H9 (cell line): ENCODE measurements around the gene COP1. TPM values are rescaled to one million over a fixed set of nuclear protein-coding genes. Genes with fewer than 3 reads are reported as not detected.

Source experiments
- DNase-seq: peaks from one replicate; pipeline ENCODE4 v3.0.0-alpha.2; 2017
- H2AFZ ChIP-seq: one replicate; pipeline ENCODE4 v1.6.1; 2013; ENCODE audit warnings: mild to moderate bottlenecking, low read length, control low read depth, moderate library complexity
- H2AK5ac ChIP-seq: 2 replicates; pipeline ENCODE4 v1.6.1; 2013; ENCODE audit warnings: low read length, control low read depth, mixed read lengths; ENCODE audit not compliant: insufficient read length
- H2BK120ac ChIP-seq: one replicate; pipeline ENCODE4 v1.6.1; 2013; ENCODE audit warnings: low read depth, mild to moderate bottlenecking, low read length, control low read depth, inconsistent platforms; ENCODE audit not compliant: poor library complexity, severe bottlenecking
- H2BK12ac ChIP-seq: 2 replicates; pipeline ENCODE4 v1.6.1; 2013; ENCODE audit warnings: low read length, control low read depth, mixed read lengths, low read depth; ENCODE audit not compliant: insufficient read length
- H2BK15ac ChIP-seq: 2 replicates; pipeline ENCODE4 v1.6.1; 2013; ENCODE audit warnings: low read depth, low read length, control low read depth
- H2BK20ac ChIP-seq: one replicate; pipeline ENCODE4 v1.6.1; 2013; ENCODE audit warnings: low read depth, mild to moderate bottlenecking, low read length, control low read depth, inconsistent platforms; ENCODE audit not compliant: poor library complexity, severe bottlenecking
- H2BK5ac ChIP-seq: 2 replicates; pipeline ENCODE4 v1.6.1; 2013; ENCODE audit warnings: low read length, control low read depth, mixed read lengths; ENCODE audit not compliant: insufficient read length
- H3K14ac ChIP-seq: 2 replicates; pipeline ENCODE4 v1.6.1; 2013; ENCODE audit warnings: low read length, control low read depth; ENCODE audit not compliant: insufficient read depth
- H3K18ac ChIP-seq: 2 replicates; pipeline ENCODE4 v1.6.1; 2013; ENCODE audit warnings: low read depth, mild to moderate bottlenecking, mixed read lengths, low read length, control low read depth; ENCODE audit not compliant: insufficient read length
- H3K23ac ChIP-seq: 2 replicates; pipeline ENCODE4 v1.6.1; 2013; ENCODE audit warnings: low read length, control low read depth, mixed read lengths, low read depth; ENCODE audit not compliant: insufficient read length
- H3K23me2 ChIP-seq: 2 replicates; pipeline ENCODE4 v1.6.1; 2013; ENCODE audit warnings: low read depth, mild to moderate bottlenecking, mixed read lengths, low read length, control low read depth; ENCODE audit not compliant: insufficient read length, poor library complexity, severe bottlenecking
- H3K27ac ChIP-seq: 2 replicates; pipeline ENCODE4 v1.5.1; 2013; ENCODE audit warnings: low read length, control low read depth, mixed read lengths, low read depth; ENCODE audit not compliant: insufficient read length
- H3K27me3 ChIP-seq: 2 replicates; pipeline ENCODE4 v1.6.1; 2013; ENCODE audit warnings: low read length, control low read depth, inconsistent platforms; ENCODE audit not compliant: insufficient read depth
- H3K4ac ChIP-seq: 2 replicates; pipeline ENCODE4 v1.6.1; 2013; ENCODE audit warnings: low read depth, mild to moderate bottlenecking, control low read depth, inconsistent platforms, low read length, moderate library complexity
- H3K4me1 ChIP-seq: 2 replicates; pipeline ENCODE4 v1.6.1; 2013; ENCODE audit warnings: low read length, control low read depth, inconsistent platforms; ENCODE audit not compliant: insufficient read depth
- H3K4me2 ChIP-seq: 2 replicates; pipeline ENCODE4 v1.6.1; 2013; ENCODE audit warnings: low read length, control low read depth, mixed read lengths; ENCODE audit not compliant: insufficient read length, insufficient read depth
- H3K56ac ChIP-seq: 2 replicates; pipeline ENCODE4 v1.6.1; 2013; ENCODE audit warnings: low read depth, mild to moderate bottlenecking, mixed read lengths, low read length, control low read depth; ENCODE audit not compliant: insufficient read length
- H3K79me1 ChIP-seq: 2 replicates; pipeline ENCODE4 v1.6.1; 2013; ENCODE audit warnings: low read depth, mild to moderate bottlenecking, moderate library complexity, low read length, control low read depth, inconsistent platforms; ENCODE audit not compliant: insufficient read depth, poor library complexity, severe bottlenecking
- H3K79me2 ChIP-seq: 2 replicates; pipeline ENCODE4 v1.6.1; 2013; ENCODE audit warnings: low read length, control low read depth, inconsistent platforms; ENCODE audit not compliant: insufficient read depth
- H3K9ac ChIP-seq: 2 replicates; pipeline ENCODE4 v1.6.1; 2013; ENCODE audit warnings: low read length, control low read depth, mixed read lengths; ENCODE audit not compliant: insufficient read length; ENCODE audit errors: extremely low read depth
- H3K9me3 ChIP-seq: one replicate; pipeline ENCODE4 v1.6.1; 2013; ENCODE audit warnings: low read depth, low read length, inconsistent platforms; ENCODE audit not compliant: control insufficient read depth
- H3T11ph ChIP-seq: one replicate; pipeline ENCODE4 v1.6.1; 2013; ENCODE audit warnings: mild to moderate bottlenecking, low read length, control low read depth, inconsistent platforms
- H4K20me1 ChIP-seq: one replicate; pipeline ENCODE4 v1.6.1; 2013; ENCODE audit not compliant: control insufficient read depth, insufficient read length, insufficient read depth
- H4K5ac ChIP-seq: 2 replicates; pipeline ENCODE4 v1.6.1; 2013; ENCODE audit warnings: low read depth, mild to moderate bottlenecking, mixed read lengths, low read length, control low read depth; ENCODE audit not compliant: insufficient read length
- H4K8ac ChIP-seq: replicated peaks from 2 replicates; pipeline ENCODE4 v1.6.1; 2013; ENCODE audit warnings: low read length, control low read depth, mixed read lengths, low read depth; ENCODE audit not compliant: insufficient read length
- H4K91ac ChIP-seq: 2 replicates; pipeline ENCODE4 v1.6.1; 2013; ENCODE audit warnings: low read depth, mild to moderate bottlenecking, moderate library complexity, mixed read lengths, low read length, control low read depth; ENCODE audit not compliant: insufficient read length
- H3K27ac Mint-ChIP-seq, 3 experiments: 2 replicates in 2 of 3; 3 replicates in 1 of 3; pipeline ENCODE4 v1.8.0; 2020 to 2021; ENCODE audit warnings: mixed read lengths in 3 of 3, mild to moderate bottlenecking in 1 of 3, moderate library complexity in 1 of 3
- H3K27me3 Mint-ChIP-seq: 2 replicates; pipeline ENCODE4 v1.8.0; 2021; ENCODE audit warnings: low read depth, mild to moderate bottlenecking, moderate library complexity, mixed read lengths
- H3K36me3 Mint-ChIP-seq, 3 experiments: 2 replicates in 2 of 3; 3 replicates in 1 of 3; pipeline ENCODE4 v1.8.0; 2020 to 2021; ENCODE audit warnings: low read depth in 3 of 3, mixed read lengths in 3 of 3; ENCODE audit not compliant: insufficient read depth in 1 of 3
- H3K4me1 Mint-ChIP-seq, 2 experiments: 2 replicates each; pipeline ENCODE4 v1.8.0; 2020; ENCODE audit warnings: mixed read lengths in 2 of 2
- H3K4me3 Mint-ChIP-seq, 2 experiments: 2 replicates in 1 of 2; 3 replicates in 1 of 2; pipeline ENCODE4 v1.8.0; 2020 to 2021; ENCODE audit warnings: mild to moderate bottlenecking in 2 of 2, mixed read lengths in 2 of 2, moderate library complexity in 1 of 2
- H3K9me3 Mint-ChIP-seq, 2 experiments: 2 replicates in 1 of 2; 3 replicates in 1 of 2; pipeline ENCODE4 v1.8.0; 2020; ENCODE audit warnings: mild to moderate bottlenecking in 2 of 2, mixed read lengths in 2 of 2, moderate library complexity in 1 of 2
- WGBS: extraction: QIAGEN DNeasy Blood & Tissue Kit; methylation state at CpG from one replicate; pipeline ENCODE4 v1.1.7; 2013; ENCODE audit warnings: missing lambda C conversion rate, low lambda C conversion rate, mixed read lengths; ENCODE audit not compliant: insufficient read length; ENCODE audit errors: extremely low coverage; 5-methylcytosine and 5-hydroxymethylcytosine counted together
- total RNA-seq: library from RNA; stranded (reverse); gene quantifications from 2 replicates; pipeline ENCODE4 v1.2.1, GENCODE V29; 2021
- TF ChIP-seq, protein P1 (sequence below): fragments of 200-600 bp; sonication (generic); conservative IDR thresholded peaks from 3 replicates; pipeline ENCODE4 v1.8.0; 2021; ENCODE audit warnings: antibody characterized with exemption, mild to moderate bottlenecking

The COP1 gene
- total RNA-seq, 1 experiment from 2014 or later: 41.3 TPM

DNA sequence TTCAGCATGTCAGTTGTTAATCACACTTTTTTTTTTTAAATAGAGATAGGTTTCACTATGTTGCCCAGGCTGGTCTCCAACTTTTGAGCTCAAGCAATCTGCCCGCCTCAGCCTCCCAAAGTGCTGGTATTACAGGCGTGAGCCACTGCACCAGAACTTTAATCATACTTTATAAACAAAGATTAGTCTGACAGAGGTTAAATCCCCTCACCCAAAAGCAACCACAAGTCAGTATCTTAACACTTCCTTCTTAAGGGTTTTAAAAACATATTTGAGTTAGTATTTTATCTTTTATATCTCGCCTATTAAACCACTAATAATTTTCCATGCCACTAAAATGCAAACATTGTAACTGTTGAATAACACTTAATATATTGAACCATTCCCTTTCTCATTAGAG, 70.2 kb downstream of the COP1 start:
- Histone ChIP-seq H3K23me2 (no peaks in the 10 kb centered on the region), H3K27ac (no peak overlapping the region), H3K9ac (no peak overlapping the region), H2BK15ac (no peak overlapping the region), H3T11ph (no peak overlapping the region), H2AK5ac (no peak overlapping the region), H2BK5ac (no peak overlapping the region), H2AFZ (no peak overlapping the region), H4K20me1 (no peaks in the 10 kb centered on the region), H3K14ac (no peak overlapping the region), H4K5ac (no peak overlapping the region), H2BK12ac (no peak overlapping the region), H4K8ac (no peak overlapping the region), H3K4me2 (no peak overlapping the region), H2BK120ac (no peak overlapping the region), H3K79me2 (no peaks in the 10 kb centered on the region), H3K18ac (no peak overlapping the region), H3K23ac (no peak overlapping the region), H3K4me1 (no peaks in the 10 kb centered on the region), H3K9me3 (no peaks in the 10 kb centered on the region), H2BK20ac (no peak overlapping the region), H3K56ac (no peak overlapping the region), H4K91ac (no peak overlapping the region), H3K27me3 (no peaks in the 10 kb centered on the region), H3K4ac (no peak overlapping the region), H3K79me1 (peaks cover 3% of the 10 kb centered on the region)
- H3K27me3 Mint-ChIP-seq: no peaks in the 10 kb centered on the region
- TF ChIP-seq, protein P1, sequence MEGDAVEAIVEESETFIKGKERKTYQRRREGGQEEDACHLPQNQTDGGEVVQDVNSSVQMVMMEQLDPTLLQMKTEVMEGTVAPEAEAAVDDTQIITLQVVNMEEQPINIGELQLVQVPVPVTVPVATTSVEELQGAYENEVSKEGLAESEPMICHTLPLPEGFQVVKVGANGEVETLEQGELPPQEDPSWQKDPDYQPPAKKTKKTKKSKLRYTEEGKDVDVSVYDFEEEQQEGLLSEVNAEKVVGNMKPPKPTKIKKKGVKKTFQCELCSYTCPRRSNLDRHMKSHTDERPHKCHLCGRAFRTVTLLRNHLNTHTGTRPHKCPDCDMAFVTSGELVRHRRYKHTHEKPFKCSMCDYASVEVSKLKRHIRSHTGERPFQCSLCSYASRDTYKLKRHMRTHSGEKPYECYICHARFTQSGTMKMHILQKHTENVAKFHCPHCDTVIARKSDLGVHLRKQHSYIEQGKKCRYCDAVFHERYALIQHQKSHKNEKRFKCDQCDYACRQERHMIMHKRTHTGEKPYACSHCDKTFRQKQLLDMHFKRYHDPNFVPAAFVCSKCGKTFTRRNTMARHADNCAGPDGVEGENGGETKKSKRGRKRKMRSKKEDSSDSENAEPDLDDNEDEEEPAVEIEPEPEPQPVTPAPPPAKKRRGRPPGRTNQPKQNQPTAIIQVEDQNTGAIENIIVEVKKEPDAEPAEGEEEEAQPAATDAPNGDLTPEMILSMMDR: no peak
- no peak for DNase-seq
- no peak overlapping the region for H3K4me3 Mint-ChIP-seq
- WGBS: no CpG with 5 or more reads among the region's 3 CpGs
- peaks cover 0 to 3% of the 10 kb centered on the region in 2 experiments; a peak in 2 of 4 replicates for H3K4me1 Mint-ChIP-seq
- H3K36me3 Mint-ChIP-seq: peaks cover 4 to 5% (median 4%) of the 10 kb centered on the region in 3 experiments; a peak in 4 of 7 replicates
- H3K27ac Mint-ChIP-seq: peak overlapping the region in 1 of 3 experiments; percentile 26; a peak in 2 of 7 replicates
- H3K9me3 Mint-ChIP-seq: no peaks in the 10 kb centered on the region
